Brain microvascular endothelial cell (primary cell): ENCODE measurements around the gene TWIST2.

Experiments
- DNase-seq: peaks from one replicate; pipeline ENCODE4 v3.0.0-alpha.2; 2020
- H3K27ac ChIP-seq: fragments of 250-450 bp; sonication (Bioruptor Pico); 2 replicates; pipeline ENCODE4 v1.5.1; 2020; ENCODE audit warnings: mild to moderate bottlenecking, moderate library complexity
- H3K27me3 ChIP-seq: fragments of 250-450 bp; sonication (Bioruptor Pico); replicated peaks from 2 replicates; pipeline ENCODE4 v1.5.1; 2020; ENCODE audit warnings: mild to moderate bottlenecking
- H3K36me3 ChIP-seq: fragments of 250-450 bp; sonication (Bioruptor Pico); replicated peaks from 2 replicates; pipeline ENCODE4 v1.5.1; 2020; ENCODE audit warnings: mild to moderate bottlenecking
- H3K4me3 ChIP-seq: 2 replicates; pipeline ENCODE4 v1.5.1; 2011; ENCODE audit warnings: low read depth, mild to moderate bottlenecking, control low read depth, low read length, moderate library complexity
- CTCF ChIP-seq: IDR thresholded peaks from 2 replicates; pipeline ENCODE4 v1.5.1; 2011; ENCODE audit warnings: low read depth, mild to moderate bottlenecking, moderate library complexity, low read length, control low read depth, inconsistent platforms; ENCODE audit errors: missing control alignments
- in situ Hi-C: cut with HindIII; loops from 2 replicates; pipeline ENCODE4 v1.10.0; 2017; ENCODE audit warnings: low sequenced_read_pairs, low pct_ligation_motif_present

TWIST2 gene

GRCh38 chr2:238863749-238864206, 15.9 kb downstream of the TWIST2 start:
- H3K4me3 ChIP-seq, result no peak overlapping the region
- H3K27ac ChIP-seq, result peak overlapping the region; percentile 78
- in situ Hi-C loops, result no loop called here
- no peak for TF ChIP-seq CTCF
- H3K36me3 ChIP-seq, result no peaks in the 10 kb centered on the region
- no peaks in the 10 kb centered on the region for H3K27me3 ChIP-seq
- DNase-seq, result no peak

GRCh38 chr2:238864207-238865014, 16.5 kb downstream of the TWIST2 start:
- peak; percentile 99 for DNase-seq
- no peak for TF ChIP-seq CTCF
- Histone ChIP-seq H3K4me3 (peak overlapping the region; percentile 5), H3K27me3 (no peaks in the 10 kb centered on the region), H3K36me3 (no peaks in the 10 kb centered on the region), H3K27ac (peak overlapping the region; percentile 78)
- in situ Hi-C loops, result no loop called here

GRCh38 chr2:238865015-238865719, 17.3 kb downstream of the TWIST2 start:
- H3K36me3 ChIP-seq, result no peaks in the 10 kb centered on the region
- no peaks in the 10 kb centered on the region for H3K27me3 ChIP-seq
- in situ Hi-C loops, result no loop called here
- TF ChIP-seq CTCF, result no peak
- H3K27ac ChIP-seq, result peak overlapping the region; percentile 78
- H3K4me3 ChIP-seq, result no peak overlapping the region
- no peak for DNase-seq

- no peak for TF ChIP-seq CTCF
- in situ Hi-C loops, result no loop called here
- Histone ChIP-seq H3K4me3 (no peak overlapping the region), H3K27ac (no peak overlapping the region), H3K36me3 (no peaks in the 10 kb centered on the region), H3K27me3 (no peaks in the 10 kb centered on the region)
- no peak for DNase-seq
These were observed 18.0 kb downstream of the TWIST2 start for GRCh38 chr2:238865744-238866355.

- DNase-seq, result no peak
- Histone ChIP-seq H3K27ac (no peak overlapping the region), H3K4me3 (no peak overlapping the region), H3K27me3 (no peaks in the 10 kb centered on the region), H3K36me3 (no peaks in the 10 kb centered on the region)
- TF ChIP-seq CTCF, result no peak
- in situ Hi-C loops, result no loop called here
These were observed 18.9 kb downstream of the TWIST2 start for GRCh38 chr2:238866656-238867277.
